Vagina (tissue), 2 donors: ENCODE results near the gene CCDC102A. TPM values are rescaled to one million over a fixed set of nuclear protein-coding genes. Genes with fewer than 3 reads are reported as not detected.

Experiments
- DNase-seq, 2 donors: peaks; one replicate each; pipeline ENCODE4 v3.0.0-alpha.2; 2017; ENCODE audit errors: extremely low spot score in 2 of 2
- H3K27ac ChIP-seq: fragments of 200-600 bp; sonication (generic); one replicate; pipeline ENCODE4 v1.5.1; 2019
- H3K27me3 ChIP-seq: fragments of 200-600 bp; sonication (generic); one replicate; pipeline ENCODE4 v1.5.1; 2019
- H3K36me3 ChIP-seq, 2 donors: fragments of 200-600 bp; sonication (generic); one replicate each; pipeline ENCODE4 v1.5.1; 2017 to 2019
- H3K4me1 ChIP-seq: fragments of 200-600 bp; sonication (generic); one replicate; pipeline ENCODE4 v1.5.1; 2019
- H3K4me3 ChIP-seq, 2 donors: fragments of 200-600 bp; sonication (generic); 1 replicate in 1 of 2; 2 replicates in 1 of 2; pipeline ENCODE4 v1.5.1; 2016 to 2019
- H3K9me3 ChIP-seq: fragments of 200-600 bp; sonication (generic); one replicate; pipeline ENCODE4 v1.5.1; 2019
- CTCF ChIP-seq, 3 experiments: fragments of 450-650 bp in 2 of 3; fragments of 200-600 bp in 1 of 3; sonication (generic) in 1 of 3; IDR thresholded peaks; one replicate each; pipeline ENCODE4 v1.5.1; 2017 to 2019; ENCODE audit warnings: antibody characterized with exemption in 3 of 3, mild to moderate bottlenecking in 2 of 3, moderate library complexity in 2 of 3
- POLR2A ChIP-seq, 2 donors: fragments of 450-650 bp; IDR thresholded peaks; one replicate each; pipeline ENCODE4 v1.6.1; 2017; ENCODE audit warnings: antibody characterized with exemption in 2 of 2, mild to moderate bottlenecking in 2 of 2, moderate library complexity in 2 of 2
- POLR2AphosphoS5 ChIP-seq, 2 donors: sonication (generic); formaldehyde crosslinking; IDR thresholded peaks; one replicate each; pipeline ENCODE4 v1.9.0; 2017; ENCODE audit warnings: antibody characterized with exemption in 2 of 2, mild to moderate bottlenecking in 2 of 2, low read depth in 1 of 2; ENCODE audit not compliant: insufficient read depth in 1 of 2
- intact Hi-C: fragments of 100-400 bp; cut with DNase I; formaldehyde crosslinking; loops from one replicate; pipeline ENCODE4 v1.15.1; 2023
- total RNA-seq: library from RNA; depleted of rRNA; stranded (reverse); fragments of >200 nt; gene quantifications from one replicate; pipeline ENCODE4 v1.2.3, GENCODE V29; 2016

The CCDC102A gene
- total RNA-seq, 1 donor from 2014 or later = 22.1 TPM

- TF ChIP-seq CTCF (IDR thresholded peaks at IDR 0.05) (no peak), POLR2A (IDR thresholded peaks at IDR 0.05) (no peak), POLR2AphosphoS5 (IDR thresholded peaks at IDR 0.05; ENCODE audit: insufficient read depth in 1 of 2, low read depth in 1 of 2) (no peak)
- Histone ChIP-seq H3K36me3 (no peaks in the 10 kb centered on the region), H3K27me3 (no peaks in the 10 kb centered on the region), H3K27ac (no peak overlapping the region), H3K4me1 (peaks cover 5% of the 10 kb centered on the region), H3K4me3 (no peak overlapping the region), H3K9me3 (no peaks in the 10 kb centered on the region)
- peak in 1 of 2 donors; percentile 72 for DNase-seq
- intact Hi-C loops = loop anchor here (5.0 kb wide), 1 partner anchor 75 kb away; no protein-coding TSS in a partner anchor
These were observed 41.4 kb upstream of the CCDC102A start for GRCh38 chr16:57577691-57578224.

GRCh38 chr16:57577214-57577613, 40.8 kb upstream of the CCDC102A start:
- intact Hi-C loops = loop anchor here (5.0 kb wide), 1 partner anchor 75 kb away; no protein-coding TSS in a partner anchor
- Histone ChIP-seq H3K27ac (no peak overlapping the region), H3K9me3 (no peaks in the 10 kb centered on the region), H3K27me3 (no peaks in the 10 kb centered on the region), H3K4me1 (peaks cover 5% of the 10 kb centered on the region), H3K4me3 (no peak overlapping the region), H3K36me3 (no peaks in the 10 kb centered on the region)
- DNase-seq = no peak
- TF ChIP-seq POLR2AphosphoS5 (IDR thresholded peaks at IDR 0.05; ENCODE audit: insufficient read depth in 1 of 2, low read depth in 1 of 2) = no peak
- TF ChIP-seq CTCF (IDR thresholded peaks at IDR 0.05) = no peak
- TF ChIP-seq POLR2A (IDR thresholded peaks at IDR 0.05) = no peak

GRCh38 chr16:57576429-57576870, 40.1 kb upstream of the CCDC102A start:
- Histone ChIP-seq H3K4me1 (peaks cover 5% of the 10 kb centered on the region), H3K4me3 (no peak overlapping the region), H3K9me3 (no peaks in the 10 kb centered on the region), H3K36me3 (no peaks in the 10 kb centered on the region), H3K27me3 (no peaks in the 10 kb centered on the region), H3K27ac (no peak overlapping the region)
- TF ChIP-seq POLR2A (IDR thresholded peaks at IDR 0.05) (no peak), CTCF (IDR thresholded peaks at IDR 0.05) (peak; percentile 77 to 83 (median 80))
- intact Hi-C loops = loop anchor here (5.0 kb wide), 1 partner anchor 76 kb away; no protein-coding TSS in a partner anchor
- DNase-seq = peak in 1 of 2 donors; percentile 64

- no peak for TF ChIP-seq POLR2A (IDR thresholded peaks at IDR 0.05)
- no peak for TF ChIP-seq POLR2AphosphoS5 (IDR thresholded peaks at IDR 0.05; ENCODE audit: insufficient read depth in 1 of 2, low read depth in 1 of 2)
- intact Hi-C loops = loop anchor here (5.0 kb wide), 1 partner anchor 77 kb away; no protein-coding TSS in a partner anchor
These were observed 39.3 kb upstream of the CCDC102A start for GRCh38 chr16:57575468-57576277.

GRCh38 chr16:57574646-57575467, 38.5 kb upstream of the CCDC102A start:
- H3K4me3 ChIP-seq = no peak overlapping the region
- H3K4me1 ChIP-seq = peaks cover 5% of the 10 kb centered on the region
- H3K27ac ChIP-seq = no peak overlapping the region
- no peaks in the 10 kb centered on the region for H3K27me3 ChIP-seq
- H3K9me3 ChIP-seq = no peaks in the 10 kb centered on the region
- TF ChIP-seq CTCF (IDR thresholded peaks at IDR 0.05) (no peak), POLR2AphosphoS5 (IDR thresholded peaks at IDR 0.05; ENCODE audit: insufficient read depth in 1 of 2, low read depth in 1 of 2) (no peak), POLR2A (IDR thresholded peaks at IDR 0.05) (no peak)
- no peak for DNase-seq
- no peaks in the 10 kb centered on the region for H3K36me3 ChIP-seq
- intact Hi-C loops = loop anchor here (5.0 kb wide), 1 partner anchor 77 kb away; no protein-coding TSS in a partner anchor

More at GRCh38 chr16:57575468-57576277, 39.3 kb upstream of the CCDC102A start:
- no peak for DNase-seq
- Histone ChIP-seq H3K9me3 (no peaks in the 10 kb centered on the region), H3K27ac (no peak overlapping the region), H3K4me1 (peaks cover 5% of the 10 kb centered on the region), H3K36me3 (no peaks in the 10 kb centered on the region), H3K4me3 (no peak overlapping the region), H3K27me3 (no peaks in the 10 kb centered on the region)
